ENCODE data around the gene MLX. TPM values are rescaled to one million over a fixed set of nuclear protein-coding genes. Genes with fewer than 3 reads are reported as not detected.
"Not testable (repeated sequence)": the region's sequence is repeated elsewhere in the genome, so short reads cannot be mapped to it uniquely, and the experiment has no call there.

MLX gene
- total RNA-seq, 3 donors from 2014 or later (not counting 1 experiment from before 2014, with no cell fraction given) = 38.9 to 58.2 (median 42.6) TPM

DNA sequence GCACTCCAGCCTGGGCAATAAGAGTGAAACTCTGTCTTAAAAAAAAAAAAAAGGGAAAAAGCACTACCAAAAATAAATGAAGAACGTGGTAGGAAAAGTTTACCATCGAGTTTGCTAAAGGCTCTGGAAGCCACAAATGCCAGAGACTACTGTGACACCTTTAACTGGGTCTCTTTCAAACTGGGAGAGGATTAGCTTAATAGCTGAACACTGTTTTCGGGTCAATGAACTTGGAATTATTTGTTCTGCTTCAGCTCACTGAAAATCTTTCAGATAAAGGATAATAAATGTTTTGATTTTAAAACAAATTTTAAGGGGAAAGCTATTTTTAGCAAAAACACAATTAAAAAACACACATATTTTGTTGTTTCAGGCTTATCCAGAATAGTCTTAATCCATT is 40.9 kb downstream of the MLX start:
- intact Hi-C loops (cut with micrococcal nuclease) = loop anchor here (2.0 to 5.0 kb wide), 4 partner anchors 31 to 219 kb away; partner anchors contain the start of genes MLX, PSMC3IP and STAT3
- Histone ChIP-seq H3K36me3 (ENCODE audit: control insufficient read depth, insufficient read depth, low read length) (peaks cover 10% of the 10 kb centered on the region), H3K4me3 (ENCODE audit: low read length) (peak overlapping the region; percentile 98), H3K27me3 (ENCODE audit: control insufficient read depth, insufficient read depth, low read length) (no peaks in the 10 kb centered on the region), H3K27ac (ENCODE audit: low read length) (peak overlapping the region; percentile 90), H3K9me3 (ENCODE audit: control insufficient read depth, insufficient read depth, low read length) (no peaks in the 10 kb centered on the region), H3K4me1 (ENCODE audit: control insufficient read depth, insufficient read depth, low read length) (peaks cover 32% of the 10 kb centered on the region)
- DNase-seq (no peak), ATAC-seq (no peak)
- no peaks in the 10 kb centered on the region for H3K27me3 Mint-ChIP-seq (ENCODE audit: low read depth in 2 of 2)
- no peaks in the 10 kb centered on the region for H3K9me3 Mint-ChIP-seq
- peaks cover 55 to 68% of the 10 kb centered on the region in 2 donors for H3K4me1 Mint-ChIP-seq
- TF ChIP-seq, protein P1, sequence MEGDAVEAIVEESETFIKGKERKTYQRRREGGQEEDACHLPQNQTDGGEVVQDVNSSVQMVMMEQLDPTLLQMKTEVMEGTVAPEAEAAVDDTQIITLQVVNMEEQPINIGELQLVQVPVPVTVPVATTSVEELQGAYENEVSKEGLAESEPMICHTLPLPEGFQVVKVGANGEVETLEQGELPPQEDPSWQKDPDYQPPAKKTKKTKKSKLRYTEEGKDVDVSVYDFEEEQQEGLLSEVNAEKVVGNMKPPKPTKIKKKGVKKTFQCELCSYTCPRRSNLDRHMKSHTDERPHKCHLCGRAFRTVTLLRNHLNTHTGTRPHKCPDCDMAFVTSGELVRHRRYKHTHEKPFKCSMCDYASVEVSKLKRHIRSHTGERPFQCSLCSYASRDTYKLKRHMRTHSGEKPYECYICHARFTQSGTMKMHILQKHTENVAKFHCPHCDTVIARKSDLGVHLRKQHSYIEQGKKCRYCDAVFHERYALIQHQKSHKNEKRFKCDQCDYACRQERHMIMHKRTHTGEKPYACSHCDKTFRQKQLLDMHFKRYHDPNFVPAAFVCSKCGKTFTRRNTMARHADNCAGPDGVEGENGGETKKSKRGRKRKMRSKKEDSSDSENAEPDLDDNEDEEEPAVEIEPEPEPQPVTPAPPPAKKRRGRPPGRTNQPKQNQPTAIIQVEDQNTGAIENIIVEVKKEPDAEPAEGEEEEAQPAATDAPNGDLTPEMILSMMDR (IDR thresholded peaks at IDR 0.05) = no peak
- WGBS (ENCODE audit: insufficient coverage) = 68% methylated on average over 3 of the region's 3 CpGs
- no peaks in the 10 kb centered on the region for H3K36me3 Mint-ChIP-seq
- peak overlapping the region; percentile 100 for H3K4me3 Mint-ChIP-seq
- peak overlapping the region; percentile 96 to 97 for H3K27ac Mint-ChIP-seq

DNA sequence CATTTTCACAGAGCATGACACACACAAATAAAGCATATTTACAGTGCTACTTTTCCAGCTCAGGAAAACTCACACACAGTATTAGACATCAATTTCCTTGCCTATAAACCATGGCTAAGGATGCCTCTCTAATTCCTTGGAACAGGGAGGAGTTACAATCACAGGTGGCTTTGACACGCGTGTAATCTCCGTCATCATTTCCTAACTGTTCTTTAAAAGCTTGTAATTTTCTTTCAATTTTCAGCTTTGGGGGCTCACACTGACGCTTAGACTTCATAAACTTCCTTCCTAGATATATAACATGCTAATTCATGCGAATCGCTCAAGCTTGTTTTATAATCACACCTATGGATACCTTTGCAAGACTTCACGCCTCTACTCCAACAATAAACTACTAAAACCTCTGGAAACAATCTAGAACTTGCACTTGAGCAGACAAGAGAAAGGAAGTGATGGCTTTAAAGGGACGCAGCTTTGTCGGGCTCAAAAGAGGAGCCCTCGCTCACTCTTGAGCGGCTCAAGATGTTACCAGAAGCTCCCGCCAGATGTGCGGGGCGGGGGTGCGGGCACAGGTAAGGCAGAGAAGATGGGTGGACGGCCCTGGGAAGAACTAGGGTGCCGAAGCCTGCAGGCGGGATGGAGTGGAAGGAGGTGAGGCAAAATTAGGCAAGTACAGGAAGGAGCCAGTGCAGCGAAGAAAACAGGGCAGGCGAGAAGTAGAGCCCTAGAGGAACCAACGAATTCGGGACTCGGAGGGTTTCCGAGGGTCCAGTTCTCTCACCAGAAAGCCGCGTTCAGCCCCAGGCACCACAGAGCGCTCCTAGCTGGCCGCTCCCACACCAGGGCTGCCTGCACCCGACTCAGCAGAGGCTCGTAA is 41.6 kb downstream of the MLX start:
- Mint-ChIP-seq H3K9me3 (no peaks in the 10 kb centered on the region), H3K27me3 (ENCODE audit: low read depth in 2 of 2) (no peaks in the 10 kb centered on the region), H3K4me3 (peak overlapping the region; percentile 100), H3K4me1 (peaks cover 48 to 61% of the 10 kb centered on the region in 2 donors), H3K27ac (peak overlapping the region; percentile 96 to 97), H3K36me3 (no peaks in the 10 kb centered on the region)
- H3K27ac ChIP-seq (ENCODE audit: low read length) = peak overlapping the region; percentile 90
- ATAC-seq (peak; percentile 56 to 76 (median 59)), DNase-seq (peak; percentile 25 to 51)
- TF ChIP-seq, protein P1 (IDR thresholded peaks at IDR 0.05) = no peak
- no peaks in the 10 kb centered on the region for H3K9me3 ChIP-seq (ENCODE audit: control insufficient read depth, insufficient read depth, low read length)
- intact Hi-C loops (cut with micrococcal nuclease) = loop anchor here (2.0 to 5.0 kb wide), 4 partner anchors 32 to 220 kb away; partner anchors contain the start of genes MLX, PSMC3IP and STAT3
- H3K4me3 ChIP-seq (ENCODE audit: low read length) = peak overlapping the region; percentile 98
- H3K27me3 ChIP-seq (ENCODE audit: control insufficient read depth, insufficient read depth, low read length) = no peaks in the 10 kb centered on the region
- H3K4me1 ChIP-seq (ENCODE audit: control insufficient read depth, insufficient read depth, low read length) = peaks cover 32% of the 10 kb centered on the region
- 0% methylated on average over 30 of the region's 30 CpGs for WGBS (ENCODE audit: insufficient coverage)
- H3K36me3 ChIP-seq (ENCODE audit: control insufficient read depth, insufficient read depth, low read length) = peaks cover 13% of the 10 kb centered on the region

- Mint-ChIP-seq H3K4me1 (peaks cover 44 to 53% of the 10 kb centered on the region in 2 donors), H3K36me3 (no peaks in the 10 kb centered on the region), H3K9me3 (no peaks in the 10 kb centered on the region), H3K27ac (peak within 1 kb of the TSS; percentile 96 to 97), H3K4me3 (peak within 1 kb of the TSS; percentile 100), H3K27me3 (ENCODE audit: low read depth in 2 of 2) (no peaks in the 10 kb centered on the region)
- intact Hi-C loops (cut with micrococcal nuclease) = loop anchor here (2.0 to 5.0 kb wide), 4 partner anchors 32 to 220 kb away; partner anchors contain the start of genes MLX, PSMC3IP and STAT3
- DNase-seq (peak; percentile 98 to 100), ATAC-seq (peak; percentile 88 to 95 (median 90))
- H3K9me3 ChIP-seq (ENCODE audit: control insufficient read depth, insufficient read depth, low read length) = no peaks in the 10 kb centered on the region
- peak within 1 kb of the TSS; percentile 90 for H3K27ac ChIP-seq (ENCODE audit: low read length)
- peaks cover 17% of the 10 kb centered on the region for H3K36me3 ChIP-seq (ENCODE audit: control insufficient read depth, insufficient read depth, low read length)
- H3K27me3 ChIP-seq (ENCODE audit: control insufficient read depth, insufficient read depth, low read length) = no peaks in the 10 kb centered on the region
- TF ChIP-seq, protein P1 (IDR thresholded peaks at IDR 0.05) = no peak
- H3K4me3 ChIP-seq (ENCODE audit: low read length) = peak within 1 kb of the TSS; percentile 98
- WGBS (ENCODE audit: insufficient coverage) = under 1% methylated on average over 66 of the region's 66 CpGs
- peaks cover 32% of the 10 kb centered on the region for H3K4me1 ChIP-seq (ENCODE audit: control insufficient read depth, insufficient read depth, low read length)
Measured at GRCh38 chr17:42609182-42609813, 42.4 kb downstream of the MLX start, which contains the start of the genes RETREG3 and TUBG1. TSS of gene RETREG3 (minus strand) at chr17:42609374. CDS start at chr17:42609324, 50 bp downstream. TSS of gene TUBG1 (plus strand) at chr17:42609683. CDS start at chr17:42609738, 55 bp downstream.

DNA sequence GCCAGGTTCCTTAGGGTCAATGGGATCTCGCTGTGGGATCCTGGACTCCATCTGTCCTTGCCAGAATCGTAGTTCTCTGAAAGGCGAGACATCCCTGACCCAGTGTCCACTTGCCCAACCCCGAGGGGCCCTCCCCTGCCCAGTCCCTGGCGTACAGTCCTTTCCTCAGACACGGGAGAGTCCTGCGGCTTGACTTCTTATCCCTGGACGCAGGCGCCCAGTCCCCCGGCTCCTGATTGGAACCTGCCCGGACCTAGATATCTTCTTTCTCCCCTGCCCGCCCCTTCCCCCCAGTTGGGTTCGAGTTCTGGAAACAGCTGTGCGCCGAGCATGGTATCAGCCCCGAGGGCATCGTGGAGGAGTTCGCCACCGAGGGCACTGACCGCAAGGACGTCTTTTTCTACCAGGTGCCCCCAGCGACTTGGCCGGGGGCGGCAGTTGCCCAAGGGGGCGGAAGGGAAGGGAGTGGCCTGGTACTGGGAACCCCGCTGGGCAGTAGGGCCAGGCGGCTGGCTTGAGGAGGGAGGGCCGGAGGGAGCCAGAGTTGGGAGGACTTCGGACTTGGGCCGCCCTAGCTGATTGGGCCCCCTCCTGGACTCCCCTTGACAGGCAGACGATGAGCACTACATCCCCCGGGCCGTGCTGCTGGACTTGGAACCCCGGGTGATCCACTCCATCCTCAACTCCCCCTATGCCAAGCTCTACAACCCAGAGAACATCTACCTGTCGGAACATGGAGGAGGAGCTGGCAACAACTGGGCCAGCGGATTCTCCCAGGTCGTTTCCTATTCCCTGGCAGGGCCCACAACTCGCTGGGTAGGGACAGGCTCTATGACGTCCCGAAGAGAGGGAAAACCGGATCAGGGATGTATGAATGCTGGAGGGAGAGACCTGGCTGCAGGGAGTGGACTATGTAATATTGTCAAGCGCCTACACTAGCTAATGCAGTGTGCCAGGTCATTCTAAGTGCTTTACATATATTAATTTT is 43.2 kb downstream of the MLX start:
- 25% methylated on average over 31 of the region's 42 CpGs for WGBS (ENCODE audit: insufficient coverage)
- not testable (repeated sequence) for H3K36me3 Mint-ChIP-seq; ATAC-seq; H3K27me3 ChIP-seq (ENCODE audit: control insufficient read depth, insufficient read depth, low read length); H3K9me3 ChIP-seq (ENCODE audit: control insufficient read depth, insufficient read depth, low read length); H3K27me3 Mint-ChIP-seq (ENCODE audit: low read depth in 2 of 2); DNase-seq; H3K9me3 Mint-ChIP-seq
- Histone ChIP-seq H3K4me3 (ENCODE audit: low read length) (peak overlapping the region; percentile 73), H3K36me3 (ENCODE audit: control insufficient read depth, insufficient read depth, low read length) (peaks cover 25% of the 10 kb centered on the region), H3K27ac (ENCODE audit: low read length) (peak overlapping the region; percentile 67), H3K4me1 (ENCODE audit: control insufficient read depth, insufficient read depth, low read length) (peaks cover 32% of the 10 kb centered on the region)
- intact Hi-C loops (cut with micrococcal nuclease) = loop anchor here (2.0 to 5.0 kb wide), 4 partner anchors 33 to 221 kb away; partner anchors contain the start of genes MLX, PSMC3IP and STAT3
- Mint-ChIP-seq H3K4me3 (peak overlapping the region; percentile 100), H3K27ac (peak overlapping the region; percentile 96 to 97), H3K4me1 (peaks cover 36 to 45% of the 10 kb centered on the region in 2 donors)

All from natural killer cell (primary cell).